ENCODE data around the gene KSR1. TPM values are rescaled to one million over a fixed set of nuclear protein-coding genes. Genes with fewer than 3 reads are reported as not detected.

The KSR1 gene
- total and polyA plus RNA-seq, 9 of the 15 experiments (the other 6 are each of a cell fraction or from before 2014, with no cell fraction given) = 1.4 to 51.7 (median 18.4) TPM

GRCh38 chr17:27529230-27529796 lies 73.1 kb downstream of the KSR1 start (continued):
- no peak for TF ChIP-seq NFIC (IDR thresholded peaks at IDR 0.05)
- TF ChIP-seq MCM2 (IDR thresholded peaks at IDR 0.05; ENCODE audit: low read depth) = no peak
- peak; percentile 97 for TF ChIP-seq ZNF589 (CRISPR knock-in tag; IDR thresholded peaks at IDR 0.05; ENCODE audit: low read depth)
- TF ChIP-seq SMAD4 (CRISPR knock-in tag; conservative IDR thresholded peaks at IDR 0.05) = peak; percentile 100
- TF ChIP-seq SMARCB1 (IDR thresholded peaks at IDR 0.05; ENCODE audit: insufficient read length, low read depth) = peak; percentile 79
- TF ChIP-seq BMI1 (IDR thresholded peaks at IDR 0.05; ENCODE audit: low read length) = no peak
- TF ChIP-seq MCM5 (IDR thresholded peaks at IDR 0.05; ENCODE audit: low read depth) = no peak
- no peak for TF ChIP-seq ZNF507 (tag; conservative IDR thresholded peaks at IDR 0.05)
- no peak for TF ChIP-seq ZNF232 (CRISPR knock-in tag; IDR thresholded peaks at IDR 0.05)
- TF ChIP-seq ZC3H8 (IDR thresholded peaks at IDR 0.05) = no peak
- 0 out of 2 replicates have a peak, but pooled peaks have one; percentile 22 for TF ChIP-seq BHLHE40 (IDR thresholded peaks at IDR 0.05; ENCODE audit: low read length)
- TF ChIP-seq SAP30 (IDR thresholded peaks at IDR 0.05; ENCODE audit: borderline replicate concordance, insufficient read depth, low read depth, low read length, poor library complexity, severe bottlenecking) = no peak
- peak; percentile 93 for TF ChIP-seq ZNF384 (IDR thresholded peaks at IDR 0.05; ENCODE audit: low read depth, low read length)
- no peak for TF ChIP-seq ZNF609 (CRISPR knock-in tag; IDR thresholded peaks at IDR 0.05; ENCODE audit: borderline replicate concordance)
- TF ChIP-seq FOXJ2 (tag; IDR thresholded peaks at IDR 0.05) = no peak
- peak; percentile 12; the same call in 1 of the 2 replicates for TF ChIP-seq SPI1 (IDR thresholded peaks at IDR 0.05; ENCODE audit: borderline replicate concordance, low read depth, low read length)
- peak; percentile 37; the same call in 1 of the 2 replicates for TF ChIP-seq ESRRA (IDR thresholded peaks at IDR 0.05; ENCODE audit: borderline replicate concordance, low read depth)
- TF ChIP-seq HBP1 (CRISPR knock-in tag; IDR thresholded peaks at IDR 0.05) = no peak
- TF ChIP-seq RCOR1 (IDR thresholded peaks at IDR 0.05; ENCODE audit: borderline replicate concordance in 1 of 2, low read depth in 2 of 2, low read length in 2 of 2) = peak in 1 of 2 experiments; percentile 75; a peak in 2 of 4 replicates
- TF ChIP-seq OTX1 (CRISPR knock-in tag; IDR thresholded peaks at IDR 0.05) = no peak
- peak; percentile 96 for TF ChIP-seq CEBPG (CRISPR knock-in tag; IDR thresholded peaks at IDR 0.05)
- peak; percentile 99 for TF ChIP-seq CEBPG (tag; conservative IDR thresholded peaks at IDR 0.05 in 1 of 2, IDR thresholded peaks at IDR 0.05 in 1 of 2)
- peak; percentile 95 for TF ChIP-seq MYC (IDR thresholded peaks at IDR 0.05; ENCODE audit: low read depth, low read length)
- no peak; the same call in 1 of the 2 replicates for TF ChIP-seq MYC (CRISPR knock-in tag; IDR thresholded peaks at IDR 0.05; ENCODE audit: borderline replicate concordance, low read depth)
- TF ChIP-seq EZH2 (IDR thresholded peaks at IDR 0.05; ENCODE audit: borderline replicate concordance, low read depth, low read length) = no peak
